Raji (cell line): ENCODE measurements around the gene USP47.

Experiments used
- POLR2A ChIP-seq: IDR thresholded peaks from 2 replicates; pipeline ENCODE4 v1.6.1; 2011; ENCODE audit warnings: low read depth, low read length, control low read depth; ENCODE audit not compliant: insufficient read depth

USP47 gene

DNA sequence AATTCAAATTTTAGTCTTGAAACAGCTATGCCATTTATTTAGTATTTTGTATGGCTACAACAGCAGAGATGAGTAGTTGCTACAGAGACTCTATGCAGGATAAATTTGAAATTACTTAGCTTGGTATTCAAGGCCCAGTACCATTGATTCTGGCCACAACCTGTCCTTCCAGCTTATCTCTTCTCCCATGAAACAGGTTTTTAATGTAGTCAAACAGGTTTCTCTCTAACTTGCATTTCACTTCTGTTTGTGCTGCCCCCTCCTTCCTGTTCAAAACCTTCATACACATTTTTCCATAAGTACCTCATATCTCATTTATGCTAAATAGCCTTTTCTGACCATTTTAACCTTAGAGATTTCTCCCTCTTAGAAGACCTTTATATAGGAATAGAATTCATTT lies 3.3 kb downstream of the USP47 start:
- no peak for TF ChIP-seq POLR2A

DNA sequence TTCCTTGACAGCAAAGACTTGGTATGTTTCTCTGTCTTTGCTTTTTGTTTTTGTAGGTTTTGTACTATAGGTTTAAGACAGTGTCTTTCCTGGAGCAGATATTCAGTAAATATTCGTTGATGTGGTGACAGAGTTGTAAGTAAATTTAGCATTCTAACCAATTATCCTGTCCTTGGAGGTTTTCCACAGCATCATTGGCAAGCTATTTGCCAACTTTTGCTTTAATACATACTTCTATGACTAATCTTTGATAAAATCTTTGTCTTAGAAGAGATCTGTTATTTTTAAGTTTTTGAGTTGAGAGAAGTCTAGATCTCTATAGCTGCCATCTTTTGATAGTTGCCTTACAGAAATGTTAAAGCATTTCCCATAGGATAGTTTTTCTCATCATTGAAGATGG lies 3.8 kb downstream of the USP47 start:
- no peak for TF ChIP-seq POLR2A

DNA sequence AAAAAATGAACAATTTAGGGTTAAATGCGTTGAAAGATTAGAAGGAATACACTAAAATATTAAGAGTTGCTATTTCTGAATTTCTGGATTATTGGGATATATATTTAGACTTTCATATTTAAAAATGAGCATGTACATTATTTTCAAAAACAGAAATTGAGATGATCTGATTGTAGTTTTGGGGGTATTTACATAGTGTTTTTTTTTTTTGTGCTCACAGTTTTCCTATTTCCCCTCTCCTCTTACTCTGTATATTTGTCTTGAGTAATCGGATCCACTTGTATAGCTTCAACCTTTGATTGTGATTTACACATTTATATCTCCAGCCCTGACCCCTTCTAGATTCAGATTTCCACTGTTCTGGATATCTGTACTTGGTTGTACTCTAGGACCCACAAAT lies 5.3 kb downstream of the USP47 start:
- no peak for TF ChIP-seq POLR2A

DNA sequence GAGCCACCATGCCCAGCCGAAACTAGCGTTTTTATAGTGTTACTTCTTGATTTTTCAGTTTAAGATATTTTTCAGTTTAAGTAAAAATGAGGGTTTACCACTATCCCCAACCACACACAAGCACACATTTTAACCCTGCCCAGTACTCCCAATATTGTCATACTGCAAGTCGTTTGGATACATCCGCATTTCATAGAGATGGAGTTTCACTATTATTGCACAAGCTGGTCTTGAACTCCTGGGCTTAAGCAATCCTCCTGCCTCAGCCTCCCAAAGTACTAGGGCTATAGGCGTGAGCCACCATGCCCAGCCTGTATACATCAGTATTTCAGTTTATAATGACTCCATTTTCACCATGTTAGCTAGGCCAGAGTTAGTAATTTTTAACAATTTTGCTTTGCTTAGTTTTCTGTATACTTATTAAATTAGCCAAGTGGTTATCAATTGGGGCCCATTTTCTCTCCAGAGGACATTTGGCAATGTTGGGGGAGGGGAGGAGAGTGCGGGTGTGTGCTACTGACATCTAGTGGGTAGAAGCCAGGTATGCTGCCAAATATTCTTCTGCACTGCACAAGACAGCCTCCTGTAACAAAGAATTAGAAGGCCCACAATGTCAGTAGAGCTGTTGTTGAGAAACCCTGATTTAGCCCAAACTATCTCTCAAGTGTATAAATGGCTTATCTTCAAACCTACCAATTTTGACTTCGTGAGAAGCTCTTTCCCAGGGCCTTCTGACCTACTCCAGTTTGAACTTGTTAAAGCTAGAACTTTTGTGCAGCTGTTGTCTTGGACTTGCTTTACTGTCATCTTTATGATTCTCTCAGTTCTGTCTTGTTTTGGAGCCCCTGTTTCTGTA lies 7.3 kb downstream of the USP47 start:
- no peak for TF ChIP-seq POLR2A

DNA sequence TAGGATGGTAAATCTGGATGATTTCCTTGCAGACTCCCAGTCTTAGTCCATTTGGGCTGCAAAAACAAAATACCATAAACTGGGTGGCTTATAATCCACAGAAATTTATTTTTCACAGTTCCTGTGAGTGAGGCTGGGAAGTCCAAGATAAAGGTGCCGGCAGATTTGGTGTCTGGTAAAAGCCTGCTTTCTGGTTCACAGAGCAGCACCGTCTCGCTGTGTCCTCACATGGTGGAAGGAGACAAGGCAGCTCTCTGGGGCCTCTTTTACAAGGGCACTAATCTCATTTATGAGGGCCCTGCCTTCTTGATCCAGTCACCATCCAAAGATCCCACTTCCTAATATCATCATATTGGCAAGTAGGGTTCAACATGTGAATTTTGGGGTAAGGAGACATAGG lies 8.9 kb downstream of the USP47 start:
- TF ChIP-seq POLR2A, result no peak

DNA sequence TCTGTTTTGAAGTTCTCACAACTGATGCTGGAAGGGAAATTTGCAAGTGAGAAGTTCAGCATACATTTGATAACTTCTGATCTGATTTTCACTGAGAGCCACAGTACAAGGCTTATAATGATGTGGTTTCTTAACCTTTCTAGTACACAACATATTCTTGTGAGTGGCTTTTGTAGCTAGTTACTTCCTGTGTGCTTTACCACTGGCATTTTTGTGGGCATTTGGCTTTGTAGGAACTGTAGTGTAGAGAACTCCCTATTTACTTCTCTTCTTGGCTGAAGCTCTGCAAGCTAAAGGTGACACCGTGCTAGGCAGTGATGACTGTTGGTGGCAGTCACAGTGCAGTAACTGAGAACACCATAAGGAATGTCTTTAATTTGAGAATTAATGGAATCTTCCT lies 14.9 kb downstream of the USP47 start:
- TF ChIP-seq POLR2A, result no peak

DNA sequence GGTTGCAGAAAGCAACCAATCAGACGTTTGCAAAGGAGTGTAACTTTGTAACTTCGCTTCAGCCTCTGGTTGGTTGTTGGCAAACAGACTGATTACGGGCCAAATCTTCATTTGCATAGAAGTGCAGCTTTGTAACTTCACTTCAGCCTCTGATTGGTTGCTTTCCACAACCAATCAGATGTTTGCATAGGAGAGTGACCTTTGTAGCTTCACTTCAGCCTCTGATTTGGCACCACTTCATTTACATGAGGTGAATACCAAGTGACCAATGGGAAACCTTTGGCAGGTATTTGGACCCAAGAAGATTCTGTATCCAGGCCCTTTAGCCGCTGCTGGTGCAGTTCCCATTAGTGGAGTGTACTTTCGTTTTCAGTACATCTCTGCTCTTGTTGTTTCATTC lies 16.0 kb downstream of the USP47 start:
- TF ChIP-seq POLR2A, result no peak

DNA sequence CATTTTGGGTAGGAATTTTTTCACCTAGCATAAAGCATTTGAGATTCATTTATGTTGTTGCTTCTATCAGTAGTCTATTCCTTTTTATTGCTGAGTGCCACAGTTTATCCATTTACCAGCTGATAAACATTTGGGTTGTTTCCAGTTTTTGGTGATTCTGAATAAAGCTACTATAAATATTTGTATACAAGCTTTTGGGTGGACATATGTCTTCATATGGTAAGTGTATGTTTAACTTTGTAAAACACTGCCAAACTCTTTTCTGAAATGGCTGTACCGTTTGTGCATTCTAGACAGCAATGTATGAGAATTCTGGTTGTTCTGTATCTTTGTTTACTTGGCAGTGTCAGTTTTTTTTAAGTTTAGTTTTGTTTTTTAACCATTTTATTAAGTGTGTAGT lies 16.9 kb downstream of the USP47 start:
- no peak for TF ChIP-seq POLR2A

DNA sequence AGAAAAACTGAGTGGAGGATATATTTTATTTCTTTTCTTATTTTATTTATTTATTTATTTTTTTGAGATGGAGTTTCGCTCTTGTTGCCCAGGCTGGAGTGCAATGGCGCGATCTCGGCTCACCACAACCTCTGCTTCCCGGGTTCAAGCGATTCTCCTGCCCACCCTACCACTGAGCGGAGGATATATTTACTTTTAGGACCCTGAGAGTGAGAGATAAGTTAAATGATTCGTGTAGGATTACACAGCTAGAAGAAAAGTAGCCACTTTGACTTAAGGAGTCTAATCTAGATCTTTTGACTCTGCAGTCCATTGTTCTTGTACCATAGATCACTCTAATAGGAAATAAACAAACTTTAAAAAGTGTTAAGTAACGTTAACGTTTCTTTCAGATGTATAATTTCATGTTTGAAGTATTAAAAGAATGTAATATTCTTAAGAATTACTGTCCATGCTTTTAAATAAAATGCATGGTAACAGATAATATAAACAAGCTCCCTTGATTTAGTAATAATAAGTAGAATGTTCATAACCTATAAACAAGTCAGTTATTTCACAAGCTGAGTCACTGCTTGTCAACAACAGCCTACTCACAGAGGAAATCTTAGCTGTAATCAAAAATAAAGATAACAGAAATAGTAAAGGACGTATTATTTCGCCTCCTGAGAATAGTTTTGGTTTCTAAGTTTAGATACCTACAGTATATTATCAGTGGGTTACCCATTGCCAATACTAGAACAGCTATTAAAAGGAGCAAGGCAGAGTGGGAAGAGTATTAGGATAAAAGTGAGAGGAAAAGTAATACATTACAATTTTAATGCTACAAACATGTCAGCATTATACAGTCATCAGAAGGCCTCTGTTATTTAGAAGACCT lies 18.6 kb downstream of the USP47 start:
- no peak for TF ChIP-seq POLR2A

DNA sequence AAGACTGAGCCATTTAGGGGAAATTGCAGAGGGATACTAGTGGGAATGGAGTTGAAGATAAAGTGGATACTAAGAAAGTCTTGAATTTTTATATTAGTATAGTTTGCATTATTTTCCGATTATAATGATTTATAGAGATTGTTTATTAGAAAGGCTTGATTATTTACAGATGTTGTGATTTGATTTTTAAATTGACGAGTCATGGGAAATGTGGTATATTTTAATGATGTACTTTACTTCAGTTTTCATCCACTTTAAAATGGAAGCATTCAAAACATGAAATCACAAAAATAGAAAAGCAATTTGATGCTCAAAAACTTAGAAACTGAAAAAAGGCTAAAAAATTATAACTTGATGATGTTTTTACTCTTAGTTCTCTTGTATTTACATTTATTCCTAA lies 21.2 kb downstream of the USP47 start:
- no peak for TF ChIP-seq POLR2A

DNA sequence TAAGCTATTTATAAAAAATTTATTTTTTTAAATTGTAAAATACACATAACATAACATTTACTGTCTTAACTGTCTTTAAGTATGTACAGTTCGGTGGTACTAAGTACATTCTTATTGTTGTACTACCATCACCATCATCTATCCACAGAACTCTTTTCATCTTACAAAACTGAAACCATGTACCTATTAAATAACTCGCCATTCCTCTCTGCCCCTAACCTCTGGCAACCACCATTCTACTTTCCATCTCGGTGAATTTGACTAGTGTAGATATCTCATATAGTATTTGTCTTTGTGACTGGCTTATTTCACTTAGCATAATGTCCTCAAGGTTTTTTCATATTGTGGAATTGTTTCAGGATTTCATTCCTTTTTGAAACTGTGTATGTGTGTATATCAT lies 22.6 kb downstream of the USP47 start:
- TF ChIP-seq POLR2A, result no peak

DNA sequence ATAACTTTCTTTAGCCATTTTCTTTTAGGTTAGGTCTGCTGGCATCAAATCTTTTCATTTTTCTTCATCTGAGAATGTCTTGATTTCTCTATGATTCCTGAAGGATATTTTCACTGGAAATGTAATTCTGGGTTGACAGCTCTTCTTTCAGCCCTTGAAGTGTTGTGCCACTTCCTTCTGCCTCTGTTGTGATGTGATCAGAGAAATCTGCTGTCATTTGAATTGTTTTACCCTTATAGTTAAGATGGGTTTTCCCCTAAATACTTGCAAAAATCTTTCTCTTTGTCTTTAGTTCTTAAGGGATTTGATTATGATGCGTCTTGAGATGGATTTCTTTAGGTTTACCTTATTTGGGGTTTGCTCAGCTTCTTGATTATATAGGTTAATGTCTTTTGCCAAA lies 23.0 kb downstream of the USP47 start:
- TF ChIP-seq POLR2A, result no peak

DNA sequence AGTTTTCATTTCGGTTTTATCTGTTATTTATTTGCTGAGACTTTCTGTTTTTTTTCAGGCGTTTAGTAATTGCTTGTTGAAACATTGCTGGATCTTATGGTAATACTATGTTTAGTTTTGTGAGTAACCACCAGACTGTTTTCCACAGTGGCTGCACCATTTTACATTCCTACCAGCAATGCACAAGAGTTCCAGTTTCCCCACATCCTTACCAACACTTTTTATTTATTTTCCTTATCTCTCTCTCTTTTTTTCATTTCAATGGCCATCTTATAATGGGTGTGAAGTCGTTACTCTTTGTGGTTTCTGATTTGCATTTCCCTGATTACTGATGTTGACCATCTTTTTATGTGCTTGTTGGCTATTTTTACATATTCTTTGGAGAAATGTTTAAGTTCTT lies 23.7 kb downstream of the USP47 start:
- TF ChIP-seq POLR2A, result no peak

DNA sequence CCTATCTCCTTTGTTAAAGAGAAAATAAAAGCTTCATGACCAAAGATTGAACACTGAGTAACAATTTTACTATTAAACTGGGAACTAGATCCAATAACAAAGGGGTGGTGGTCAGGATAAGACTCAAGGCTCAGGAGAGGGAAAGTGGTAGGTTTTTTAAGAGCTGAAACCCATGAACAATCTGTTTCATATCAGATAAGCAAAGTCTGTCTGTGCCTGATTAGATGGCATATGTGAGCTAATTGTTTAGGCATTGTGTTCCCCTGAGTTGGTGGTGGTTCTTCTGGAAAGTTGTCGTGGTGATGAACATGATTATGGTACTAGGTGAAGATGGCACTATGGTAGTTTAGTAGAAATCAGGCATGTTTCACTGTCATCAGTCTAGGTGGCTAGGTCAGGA lies 24.4 kb downstream of the USP47 start:
- no peak for TF ChIP-seq POLR2A

DNA sequence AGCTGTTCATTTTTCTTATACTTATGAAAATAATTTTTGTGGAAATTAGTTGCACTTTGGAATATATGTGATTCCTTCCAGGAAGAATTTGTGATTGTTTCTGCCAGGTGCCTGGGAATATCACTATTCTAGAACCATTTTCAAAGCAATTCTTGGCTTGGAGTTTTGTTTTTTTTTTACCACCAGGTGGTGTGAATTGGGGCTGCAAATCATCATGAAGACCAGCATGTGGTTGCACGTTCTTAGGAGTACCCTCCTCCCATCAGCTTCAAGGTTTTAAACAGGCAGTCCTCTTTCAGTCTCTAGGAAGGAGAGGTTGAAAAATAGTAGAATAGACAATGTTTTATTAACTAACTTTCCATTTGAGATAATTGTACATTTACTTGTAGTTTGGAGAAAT lies 25.9 kb downstream of the USP47 start:
- TF ChIP-seq POLR2A, result no peak

DNA sequence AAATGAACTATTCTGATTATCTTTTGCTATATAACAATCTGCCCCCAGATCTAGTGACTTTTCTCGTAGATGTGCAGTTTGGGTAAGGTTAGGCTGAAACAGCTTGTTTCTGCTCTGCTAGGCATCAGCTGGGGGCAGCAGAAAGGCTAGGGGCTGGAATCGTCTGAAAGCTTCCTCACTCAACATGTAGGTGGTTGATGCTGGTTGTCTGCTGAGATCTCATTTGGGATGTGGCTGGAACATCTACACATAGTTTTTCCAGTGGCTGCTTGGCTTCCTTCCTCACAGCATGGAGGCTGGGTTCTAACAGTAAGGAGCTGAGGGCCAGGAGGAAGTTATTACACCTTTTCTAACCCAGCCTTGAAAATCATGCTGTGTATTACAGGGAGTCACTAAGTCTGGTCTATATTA lies 30.2 kb downstream of the USP47 start:
- TF ChIP-seq POLR2A, result no peak
